Heart left ventricle (tissue), 16 donors: Measurements from ENCODE around the gene PRX. TPM values are rescaled to one million over a fixed set of nuclear protein-coding genes. Genes with fewer than 3 reads are reported as not detected.

Source experiments
- ATAC-seq, 4 donors: fragments of 200-7000 bp; cut with Tn5 transposase; one replicate each; pipeline ENCODE4 v1.9.1; 2020 to 2022; ENCODE audit warnings: moderate library complexity in 4 of 4, mild to moderate bottlenecking in 3 of 4, moderate number of reproducible peaks in 1 of 4
- DNase-seq, 5 donors: peaks; one replicate each; pipeline ENCODE4 v3.0.0-alpha.2; 2020
- H3K27ac ChIP-seq, 12 donors: fragments of 200-600 bp; sonication (generic) in 4 of 12; one replicate each; pipeline versions ENCODE4 v1.5.0 to v1.8.0; 2016 to 2022; ENCODE audit warnings: mild to moderate bottlenecking in 2 of 12
- H3K27me3 ChIP-seq, 9 donors: fragments of 200-600 bp; sonication (generic) in 2 of 9; one replicate each; pipeline versions ENCODE4 v1.5.1 to v1.8.0; 2016 to 2022; ENCODE audit warnings: mild to moderate bottlenecking in 3 of 9
- H3K36me3 ChIP-seq, 9 donors: fragments of 200-600 bp; sonication (generic) in 2 of 9; one replicate each; pipeline versions ENCODE4 v1.5.0 to v1.8.0; 2018 to 2022; ENCODE audit warnings: mild to moderate bottlenecking in 2 of 9
- H3K4me1 ChIP-seq, 12 donors: fragments of 200-600 bp; sonication (generic) in 4 of 12; one replicate each; pipeline versions ENCODE4 v1.5.0 to v1.8.0; 2016 to 2022; ENCODE audit warnings: mild to moderate bottlenecking in 3 of 12
- H3K4me3 ChIP-seq, 12 donors: fragments of 200-600 bp; sonication (generic) in 4 of 12; one replicate each; pipeline versions ENCODE4 v1.5.0 to v1.8.0; 2017 to 2022; ENCODE audit warnings: mild to moderate bottlenecking in 9 of 12, moderate library complexity in 4 of 12
- H3K9me3 ChIP-seq, 12 donors: fragments of 200-600 bp; sonication (generic) in 4 of 12; one replicate each; pipeline versions ENCODE4 v1.5.0 to v1.8.0; 2016 to 2022; ENCODE audit warnings: mild to moderate bottlenecking in 1 of 12
- CTCF ChIP-seq, 12 donors: fragments of 200-600 bp; sonication (generic) in 4 of 12; IDR thresholded peaks; one replicate each; pipeline versions ENCODE4 v1.5.0 to v1.8.0; 2018 to 2022; ENCODE audit warnings: antibody characterized with exemption in 12 of 12, mild to moderate bottlenecking in 5 of 12
- POLR2A ChIP-seq, 2 donors: fragments of 450-650 bp; IDR thresholded peaks; one replicate each; pipeline ENCODE4 v1.6.1; 2017; ENCODE audit warnings: antibody characterized with exemption in 2 of 2, mild to moderate bottlenecking in 2 of 2, moderate library complexity in 2 of 2
- WGBS, 4 donors: extraction: QIAGEN DNeasy Blood & Tissue Kit in 2 of 4; methylation state at CpG; one replicate each; pipeline versions ENCODE4 v1.1.5 to v1.1.7; 2013 to 2018; 5-methylcytosine and 5-hydroxymethylcytosine counted together
- intact Hi-C, 10 donors: fragments of 100-400 bp; cut with DNase I; formaldehyde crosslinking; loops; one replicate each; pipeline versions ENCODE4 v1.11.1 to v1.14.2; 2022
- polyA plus RNA-seq, 2 donors: library from polyadenylated mRNA; stranded (reverse); fragments of 200-250 nt; gene quantifications; one replicate each; pipeline ENCODE4 v1.2.3, GENCODE V29; 2013
- total RNA-seq, 9 donors: library from RNA; depleted of rRNA in 2 of 9; stranded (reverse); fragments of >200 nt in 2 of 9; fragmentation: NEBNext Ultra II Directional in 3 of 9; extraction: Animal tissue kit (Norgen Biotek cat#: 25700) in 3 of 9; gene quantifications; one replicate each; pipeline versions ENCODE4 v1.1.0 to v1.2.4, GENCODE V29; 2016 to 2023
- donor health status: ischemic (EF 13 %, LVEDD 7.1; RV severe dilation, severe dysfunction).
- donor health status: healthy with polysubstance abuse.
- donor health status: DM: no; HTN: yes; CAD: no.
- donor health status: DM: no; HTN: no; CAD: no.
- donor health status: ischemic (EF 25% LVEDD 6.9; RV normal size, moderate dysfunction).
- donor health status: ischemic (EF 25% LVEDD 5.7; RV mildly dilated, moderate dysfunction).
- donor health status: healthy.
- donor health status: DM: yes; HTN: yes; CAD: no.
- donor health status: ischemic (EF 35%, LVEDD 5.7; RV mildly dilated, moderate dysfunction).
- donor health status: nonischemic (EF 11% LVEDD 7.7; RV severe dilation, severe dysfunction).
- donor health status: DM: yes; HTN: yes; CAD: no.
- donor health status: PGD.
- donor health status: ischemic (EF 29% LVEDD 5.4; RV normal size, mild dysfunction).
- donor health status: nonischemic (EF 23%, LVEDD 6.1; RV moderate dilation, normal function).

Gene PRX
- total and polyA plus RNA-seq, 11 donors: 2.5 to 4.6 (median 3.1) TPM

- WGBS, 4 donors: 0 to 1% (median 0%) methylated on average over 53 to 72 of the region's 72 CpGs
- intact Hi-C loops: loop anchor here in 7 of 10 donors (1.0 to 5.0 kb wide), 8 partner anchors 10 to 97 kb away; partner anchors contain the start of genes SERTAD1 (in 3 of the 7), BLVRB (in 2 of the 7), C19orf47 (in 1 of the 7) and PLD3 (in 1 of the 7)
- peaks cover 0 to 51% (median 41%) of the 10 kb centered on the region in 9 donors for H3K36me3 ChIP-seq
These were observed 31.0 kb upstream of the PRX start, which contains the start of gene SERTAD3 for GRCh38 chr19:40444000-40444824. Gene SERTAD3, minus strand, starts transcription at chr19:40444335. Its CDS starts 2,255 bp downstream, at chr19:40442080.

GRCh38 chr19:40443131-40443999 is 30.2 kb upstream of the PRX start:
- peak overlapping the region; percentile 62 to 99 (median 90) for H3K4me3 ChIP-seq
- peak overlapping the region; percentile 89 to 100 (median 98) for H3K27ac ChIP-seq
- H3K9me3 ChIP-seq: no peaks in the 10 kb centered on the region
- peaks cover 5 to 31% (median 23%) of the 10 kb centered on the region in 12 donors for H3K4me1 ChIP-seq
- no peaks in the 10 kb centered on the region for H3K27me3 ChIP-seq
- no peak for TF ChIP-seq CTCF (IDR thresholded peaks at IDR 0.05)
- TF ChIP-seq POLR2A (IDR thresholded peaks at IDR 0.05): peak in 1 of 2 donors; percentile 74
- peak; percentile 99 to 100 (median 100) for DNase-seq
- intact Hi-C loops: loop anchor here in 6 of 10 donors (1.0 to 5.0 kb wide), 7 partner anchors 9 to 96 kb away; partner anchors contain the start of genes SERTAD1 (in 2 of the 6), C19orf47 (in 1 of the 6) and PLD3 (in 1 of the 6)
- peaks cover 0 to 43% (median 33%) of the 10 kb centered on the region in 9 donors for H3K36me3 ChIP-seq
- 0% methylated on average over 30 to 52 of the region's 52 CpGs for WGBS, 4 donors
- peak; percentile 88 to 93 (median 92) for ATAC-seq

More at GRCh38 chr19:40444000-40444824, 31.0 kb upstream of the PRX start, which contains the start of gene SERTAD3:
- Histone ChIP-seq H3K27ac (peak within 1 kb of the TSS; percentile 89 to 100 (median 98)), H3K9me3 (no peaks in the 10 kb centered on the region), H3K4me3 (peak within 1 kb of the TSS; percentile 62 to 99 (median 90)), H3K4me1 (peaks cover 5 to 31% (median 23%) of the 10 kb centered on the region in 12 donors), H3K27me3 (no peaks in the 10 kb centered on the region)
- TF ChIP-seq CTCF (IDR thresholded peaks at IDR 0.05) (peak in 1 of 12 donors; percentile 14), POLR2A (IDR thresholded peaks at IDR 0.05) (peak; percentile 89 to 95)
- peak; percentile 68 to 86 (median 84) for ATAC-seq
- DNase-seq: peak; percentile 97 to 99 (median 98)

GRCh38 chr19:40442328-40443130 is 29.4 kb upstream of the PRX start:
- peak overlapping the region; percentile 1 to 100 (median 98) for H3K27ac ChIP-seq
- TF ChIP-seq POLR2A (IDR thresholded peaks at IDR 0.05): no peak
- TF ChIP-seq CTCF (IDR thresholded peaks at IDR 0.05): no peak
- DNase-seq: no peak
- H3K4me1 ChIP-seq: peaks cover 5 to 31% (median 23%) of the 10 kb centered on the region in 12 donors
- WGBS, 4 donors: 20 to 25% (median 21%) methylated on average over 20 to 22 of the region's 22 CpGs
- H3K27me3 ChIP-seq: no peaks in the 10 kb centered on the region
- H3K4me3 ChIP-seq: peak overlapping the region; percentile 13 to 99 (median 90)
- no peak for ATAC-seq
- intact Hi-C loops: loop anchor here in 6 of 10 donors (1.0 to 5.0 kb wide), 7 partner anchors 8 to 95 kb away; partner anchors contain the start of genes SERTAD1 (in 2 of the 6), C19orf47 (in 1 of the 6) and PLD3 (in 1 of the 6)
- peaks cover 0 to 34% (median 25%) of the 10 kb centered on the region in 9 donors for H3K36me3 ChIP-seq
- H3K9me3 ChIP-seq: no peaks in the 10 kb centered on the region
